HepG2 (cell line): ENCODE data around the gene ORMDL3. TPM values are rescaled to one million over a fixed set of nuclear protein-coding genes. Genes with fewer than 3 reads are reported as not detected.

Experiments used
- FOSL1 ChIP-seq: sonication (generic); formaldehyde crosslinking; IDR thresholded peaks from 2 replicates; pipeline ENCODE4 v1.9.0; 2021; ENCODE audit warnings: missing genetic modification reagents, borderline replicate concordance
- FOXO1 ChIP-seq: sonication (generic); formaldehyde crosslinking; IDR thresholded peaks from 2 replicates; pipeline ENCODE4 v1.4.0; 2020; ENCODE audit warnings: missing genetic modification reagents
- HMG20B ChIP-seq: conservative IDR thresholded peaks from 2 replicates; pipeline ENCODE4 v1.6.1; 2016; ENCODE audit warnings: missing genetic modification reagents, missing compliant biosample characterization
- IKZF1 ChIP-seq: fragments of 450-650 bp; IDR thresholded peaks from 2 replicates; pipeline ENCODE4 v1.7.1; 2016
- IRX3 ChIP-seq: sonication (generic); formaldehyde crosslinking; IDR thresholded peaks from 2 replicates; pipeline ENCODE4 v1.8.1; 2023; ENCODE audit warnings: mild to moderate bottlenecking, low read depth, missing genetic modification reagents, borderline replicate concordance
- MED1 ChIP-seq: sonication (generic); formaldehyde crosslinking; IDR thresholded peaks from 2 replicates; pipeline ENCODE4 v1.4.0; 2020; ENCODE audit warnings: missing genetic modification reagents
- NCOR1 ChIP-seq: fragments of 200-600 bp; sonication (generic); IDR thresholded peaks from 2 replicates; pipeline ENCODE4 v1.7.0; 2017; ENCODE audit warnings: antibody characterized with exemption, low read length, borderline replicate concordance
- NFE2 ChIP-seq: sonication (generic); formaldehyde crosslinking; IDR thresholded peaks from 2 replicates; pipeline ENCODE4 v1.4.0; 2020; ENCODE audit warnings: missing genetic modification reagents
- NFYB ChIP-seq: sonication (generic); formaldehyde crosslinking; IDR thresholded peaks from 2 replicates; pipeline ENCODE4 v1.4.0; 2020; ENCODE audit warnings: missing genetic modification reagents
- PCBP1 ChIP-seq: fragments of 200-400 bp; formaldehyde crosslinking; IDR thresholded peaks from 2 replicates; pipeline ENCODE4 v1.6.1; 2017; ENCODE audit warnings: mild to moderate bottlenecking, low read depth, low read length, borderline replicate concordance
- SPEN ChIP-seq: sonication (generic); formaldehyde crosslinking; IDR thresholded peaks from 2 replicates; pipeline ENCODE4 v1.5.1; 2020; ENCODE audit warnings: low read depth, mild to moderate bottlenecking, missing genetic modification reagents
- ZNF124 ChIP-seq: sonication (generic); formaldehyde crosslinking; IDR thresholded peaks from 2 replicates; pipeline ENCODE4 v1.4.0; 2020; ENCODE audit warnings: missing genetic modification reagents
- ZNF75D ChIP-seq: sonication (generic); formaldehyde crosslinking; IDR thresholded peaks from 2 replicates; pipeline ENCODE4 v1.8.1; 2023; ENCODE audit warnings: missing genetic modification reagents, mild to moderate bottlenecking, borderline replicate concordance
- polyA plus RNA-seq, 8 experiments: library from polyadenylated mRNA; depleted of rRNA in 3 of 8; stranded (reverse) in 7 of 8; unstranded in 1 of 8; fragments of >200 nt; fragmentation: Illumina TruSeq in 4 of 8; extraction: Trizol in 4 of 8; gene quantifications; 2 replicates each; pipeline versions ENCODE4 v1.2.1 to v1.2.3, GENCODE V29; 2011 to 2016; ENCODE audit warnings: low read depth in 4 of 8, missing spikeins in 1 of 8, mixed read lengths in 1 of 8; ENCODE audit not compliant: insufficient read depth in 1 of 8
- total RNA-seq, 5 experiments: library from RNA; depleted of rRNA; stranded (reverse); fragments of >200 nt; fragmentation: Illumina TruSeq; extraction: Trizol; gene quantifications; 2 replicates each; pipeline ENCODE4 v1.2.3, GENCODE V29; 2016; ENCODE audit warnings: low read depth in 1 of 5
- TF ChIP-seq, protein P1 (sequence below): sonication (generic); formaldehyde crosslinking; IDR thresholded peaks from one replicate; pipeline ENCODE4 v1.5.1; 2020; ENCODE audit warnings: mild to moderate bottlenecking, missing genetic modification reagents; ENCODE audit errors: not compliant biosample characterization
- TF ChIP-seq, protein P2 (sequence below): IDR thresholded peaks from 2 replicates; pipeline ENCODE4 v1.6.1; 2016
- TF ChIP-seq, protein P3 (sequence below): sonication (generic); formaldehyde crosslinking; IDR thresholded peaks from 2 replicates; pipeline ENCODE4 v1.4.0; 2020; ENCODE audit warnings: missing genetic modification reagents, borderline replicate concordance
- TF ChIP-seq, protein P4 (sequence below): sonication (generic); formaldehyde crosslinking; IDR thresholded peaks from 2 replicates; pipeline ENCODE4 v1.9.0; 2021; ENCODE audit warnings: missing genetic modification reagents, mild to moderate bottlenecking, borderline replicate concordance

Gene ORMDL3
- total and polyA plus RNA-seq, 2 of the 13 experiments (the other 11 are each of a cell fraction or from before 2014, with no cell fraction given) = 181 to 384 TPM

DNA sequence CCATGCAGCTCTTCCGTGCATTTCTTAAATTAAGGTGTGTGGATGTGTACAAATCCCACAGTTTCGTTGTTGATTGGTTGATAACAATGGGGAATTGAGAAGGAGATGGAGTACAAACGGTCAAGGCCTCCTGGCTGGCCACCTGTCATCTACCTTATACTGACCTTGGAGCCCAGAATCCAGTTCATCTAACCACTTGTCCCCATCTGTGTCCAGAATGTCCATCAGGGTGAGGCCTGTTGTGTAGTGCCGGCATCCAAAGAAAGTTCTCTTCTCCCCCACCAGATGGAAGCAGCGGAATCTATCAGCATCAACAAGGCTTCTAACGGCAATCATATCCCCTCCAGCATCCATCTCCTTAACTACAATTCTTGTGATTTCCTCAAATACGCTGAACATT lies 10.5 kb downstream of the ORMDL3 start (continued):
- TF ChIP-seq, protein P1, sequence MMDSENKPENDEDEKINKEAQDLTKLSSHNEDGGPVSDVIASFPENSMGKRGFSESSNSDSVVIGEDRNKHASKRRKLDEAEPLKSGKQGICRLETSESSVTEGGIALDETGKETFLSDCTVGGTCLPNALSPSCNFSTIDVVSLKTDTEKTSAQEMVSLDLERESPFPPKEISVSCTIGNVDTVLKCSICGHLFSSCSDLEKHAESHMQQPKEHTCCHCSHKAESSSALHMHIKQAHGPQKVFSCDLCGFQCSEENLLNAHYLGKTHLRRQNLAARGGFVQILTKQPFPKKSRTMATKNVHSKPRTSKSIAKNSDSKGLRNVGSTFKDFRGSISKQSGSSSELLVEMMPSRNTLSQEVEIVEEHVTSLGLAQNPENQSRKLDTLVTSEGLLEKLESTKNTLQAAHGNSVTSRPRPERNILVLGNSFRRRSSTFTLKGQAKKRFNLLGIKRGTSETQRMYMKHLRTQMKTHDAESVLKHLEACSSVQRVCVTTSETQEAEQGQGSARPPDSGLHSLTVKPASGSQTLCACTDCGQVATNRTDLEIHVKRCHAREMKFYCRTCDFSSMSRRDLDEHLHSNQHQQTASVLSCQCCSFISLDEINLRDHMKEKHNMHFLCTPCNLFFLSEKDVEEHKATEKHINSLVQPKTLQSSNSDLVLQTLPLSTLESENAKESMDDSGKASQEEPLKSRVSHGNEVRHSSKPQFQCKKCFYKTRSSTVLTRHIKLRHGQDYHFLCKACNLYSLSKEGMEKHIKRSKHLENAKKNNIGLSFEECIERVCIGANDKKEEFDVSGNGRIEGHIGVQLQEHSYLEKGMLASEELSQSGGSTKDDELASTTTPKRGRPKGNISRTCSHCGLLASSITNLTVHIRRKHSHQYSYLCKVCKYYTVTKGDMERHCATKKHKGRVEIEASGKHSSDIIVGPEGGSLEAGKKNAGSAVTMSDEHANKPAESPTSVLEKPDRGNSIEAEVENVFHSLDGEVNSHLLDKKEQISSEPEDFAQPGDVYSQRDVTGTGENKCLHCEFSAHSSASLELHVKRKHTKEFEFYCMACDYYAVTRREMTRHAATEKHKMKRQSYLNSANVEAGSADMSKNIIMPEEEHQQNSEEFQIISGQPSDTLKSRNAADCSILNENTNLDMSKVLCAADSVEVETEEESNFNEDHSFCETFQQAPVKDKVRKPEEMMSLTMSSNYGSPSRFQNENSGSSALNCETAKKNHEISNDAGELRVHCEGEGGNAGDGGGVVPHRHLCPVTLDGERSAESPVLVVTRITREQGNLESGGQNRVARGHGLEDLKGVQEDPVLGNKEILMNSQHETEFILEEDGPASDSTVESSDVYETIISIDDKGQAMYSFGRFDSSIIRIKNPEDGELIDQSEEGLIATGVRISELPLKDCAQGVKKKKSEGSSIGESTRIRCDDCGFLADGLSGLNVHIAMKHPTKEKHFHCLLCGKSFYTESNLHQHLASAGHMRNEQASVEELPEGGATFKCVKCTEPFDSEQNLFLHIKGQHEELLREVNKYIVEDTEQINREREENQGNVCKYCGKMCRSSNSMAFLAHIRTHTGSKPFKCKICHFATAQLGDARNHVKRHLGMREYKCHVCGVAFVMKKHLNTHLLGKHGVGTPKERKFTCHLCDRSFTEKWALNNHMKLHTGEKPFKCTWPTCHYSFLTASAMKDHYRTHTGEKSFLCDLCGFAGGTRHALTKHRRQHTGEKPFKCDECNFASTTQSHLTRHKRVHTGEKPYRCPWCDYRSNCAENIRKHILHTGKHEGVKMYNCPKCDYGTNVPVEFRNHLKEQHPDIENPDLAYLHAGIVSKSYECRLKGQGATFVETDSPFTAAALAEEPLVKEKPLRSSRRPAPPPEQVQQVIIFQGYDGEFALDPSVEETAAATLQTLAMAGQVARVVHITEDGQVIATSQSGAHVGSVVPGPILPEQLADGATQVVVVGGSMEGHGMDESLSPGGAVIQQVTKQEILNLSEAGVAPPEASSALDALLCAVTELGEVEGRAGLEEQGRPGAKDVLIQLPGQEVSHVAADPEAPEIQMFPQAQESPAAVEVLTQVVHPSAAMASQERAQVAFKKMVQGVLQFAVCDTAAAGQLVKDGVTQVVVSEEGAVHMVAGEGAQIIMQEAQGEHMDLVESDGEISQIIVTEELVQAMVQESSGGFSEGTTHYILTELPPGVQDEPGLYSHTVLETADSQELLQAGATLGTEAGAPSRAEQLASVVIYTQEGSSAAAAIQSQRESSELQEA (CRISPR knock-in tag) = no peak
- TF ChIP-seq MED1 (CRISPR knock-in tag) (peak; percentile 55; the same call in 1 of the 2 replicates), NFYB (CRISPR knock-in tag) (no peak), HMG20B (CRISPR knock-in tag) (no peak), SPEN (CRISPR knock-in tag) (no peak), PCBP1 (no peak), ZNF124 (CRISPR knock-in tag) (no peak), ZNF75D (CRISPR knock-in tag) (no peak), IKZF1 (no peak), NFE2 (CRISPR knock-in tag) (no peak), IRX3 (no peak), FOSL1 (CRISPR knock-in tag) (no peak), FOXO1 (CRISPR knock-in tag) (peak; percentile 31; the same call in 1 of the 2 replicates), NCOR1 (peak; percentile 9; the same call in 1 of the 2 replicates)
- TF ChIP-seq, protein P2, sequence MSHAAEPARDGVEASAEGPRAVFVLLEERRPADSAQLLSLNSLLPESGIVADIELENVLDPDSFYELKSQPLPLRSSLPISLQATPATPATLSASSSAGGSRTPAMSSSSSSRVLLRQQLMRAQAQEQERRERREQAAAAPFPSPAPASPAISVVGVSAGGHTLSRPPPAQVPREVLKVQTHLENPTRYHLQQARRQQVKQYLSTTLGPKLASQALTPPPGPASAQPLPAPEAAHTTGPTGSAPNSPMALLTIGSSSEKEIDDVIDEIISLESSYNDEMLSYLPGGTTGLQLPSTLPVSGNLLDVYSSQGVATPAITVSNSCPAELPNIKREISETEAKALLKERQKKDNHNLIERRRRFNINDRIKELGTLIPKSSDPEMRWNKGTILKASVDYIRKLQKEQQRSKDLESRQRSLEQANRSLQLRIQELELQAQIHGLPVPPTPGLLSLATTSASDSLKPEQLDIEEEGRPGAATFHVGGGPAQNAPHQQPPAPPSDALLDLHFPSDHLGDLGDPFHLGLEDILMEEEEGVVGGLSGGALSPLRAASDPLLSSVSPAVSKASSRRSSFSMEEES (CRISPR knock-in tag) = no peak
- TF ChIP-seq, protein P3, sequence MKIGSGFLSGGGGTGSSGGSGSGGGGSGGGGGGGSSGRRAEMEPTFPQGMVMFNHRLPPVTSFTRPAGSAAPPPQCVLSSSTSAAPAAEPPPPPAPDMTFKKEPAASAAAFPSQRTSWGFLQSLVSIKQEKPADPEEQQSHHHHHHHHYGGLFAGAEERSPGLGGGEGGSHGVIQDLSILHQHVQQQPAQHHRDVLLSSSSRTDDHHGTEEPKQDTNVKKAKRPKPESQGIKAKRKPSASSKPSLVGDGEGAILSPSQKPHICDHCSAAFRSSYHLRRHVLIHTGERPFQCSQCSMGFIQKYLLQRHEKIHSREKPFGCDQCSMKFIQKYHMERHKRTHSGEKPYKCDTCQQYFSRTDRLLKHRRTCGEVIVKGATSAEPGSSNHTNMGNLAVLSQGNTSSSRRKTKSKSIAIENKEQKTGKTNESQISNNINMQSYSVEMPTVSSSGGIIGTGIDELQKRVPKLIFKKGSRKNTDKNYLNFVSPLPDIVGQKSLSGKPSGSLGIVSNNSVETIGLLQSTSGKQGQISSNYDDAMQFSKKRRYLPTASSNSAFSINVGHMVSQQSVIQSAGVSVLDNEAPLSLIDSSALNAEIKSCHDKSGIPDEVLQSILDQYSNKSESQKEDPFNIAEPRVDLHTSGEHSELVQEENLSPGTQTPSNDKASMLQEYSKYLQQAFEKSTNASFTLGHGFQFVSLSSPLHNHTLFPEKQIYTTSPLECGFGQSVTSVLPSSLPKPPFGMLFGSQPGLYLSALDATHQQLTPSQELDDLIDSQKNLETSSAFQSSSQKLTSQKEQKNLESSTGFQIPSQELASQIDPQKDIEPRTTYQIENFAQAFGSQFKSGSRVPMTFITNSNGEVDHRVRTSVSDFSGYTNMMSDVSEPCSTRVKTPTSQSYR = no peak
- TF ChIP-seq, protein P4, sequence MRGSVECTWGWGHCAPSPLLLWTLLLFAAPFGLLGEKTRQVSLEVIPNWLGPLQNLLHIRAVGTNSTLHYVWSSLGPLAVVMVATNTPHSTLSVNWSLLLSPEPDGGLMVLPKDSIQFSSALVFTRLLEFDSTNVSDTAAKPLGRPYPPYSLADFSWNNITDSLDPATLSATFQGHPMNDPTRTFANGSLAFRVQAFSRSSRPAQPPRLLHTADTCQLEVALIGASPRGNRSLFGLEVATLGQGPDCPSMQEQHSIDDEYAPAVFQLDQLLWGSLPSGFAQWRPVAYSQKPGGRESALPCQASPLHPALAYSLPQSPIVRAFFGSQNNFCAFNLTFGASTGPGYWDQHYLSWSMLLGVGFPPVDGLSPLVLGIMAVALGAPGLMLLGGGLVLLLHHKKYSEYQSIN = no peak
